HEK293T (cell line): ENCODE results near the gene SSH3.

Experiments used
- CTBP1 ChIP-seq: fragments of 450-650 bp; IDR thresholded peaks from 2 replicates; pipeline ENCODE4 v1.6.1; 2016; ENCODE audit warnings: borderline replicate concordance
- FOXK2 ChIP-seq: fragments of 450-650 bp; IDR thresholded peaks from 2 replicates; pipeline ENCODE4 v1.6.1; 2016; ENCODE audit warnings: mild to moderate bottlenecking
- HDGF ChIP-seq: fragments of 450-650 bp; IDR thresholded peaks from 2 replicates; pipeline ENCODE4 v1.6.1; 2017; ENCODE audit warnings: antibody characterized with exemption, borderline replicate concordance
- NFRKB ChIP-seq: fragments of 450-650 bp; IDR thresholded peaks from 2 replicates; pipeline ENCODE4 v1.6.1; 2016; ENCODE audit warnings: mild to moderate bottlenecking, moderate library complexity
- TARDBP ChIP-seq: fragments of 450-650 bp; IDR thresholded peaks from 2 replicates; pipeline ENCODE4 v1.6.1; 2016
- ZNF384 ChIP-seq: fragments of 450-650 bp; IDR thresholded peaks from 2 replicates; pipeline ENCODE4 v1.6.1; 2016
- TF ChIP-seq, protein P1 (sequence below): fragments of 450-650 bp; IDR thresholded peaks from 2 replicates; pipeline ENCODE4 v1.6.1; 2016

DNA sequence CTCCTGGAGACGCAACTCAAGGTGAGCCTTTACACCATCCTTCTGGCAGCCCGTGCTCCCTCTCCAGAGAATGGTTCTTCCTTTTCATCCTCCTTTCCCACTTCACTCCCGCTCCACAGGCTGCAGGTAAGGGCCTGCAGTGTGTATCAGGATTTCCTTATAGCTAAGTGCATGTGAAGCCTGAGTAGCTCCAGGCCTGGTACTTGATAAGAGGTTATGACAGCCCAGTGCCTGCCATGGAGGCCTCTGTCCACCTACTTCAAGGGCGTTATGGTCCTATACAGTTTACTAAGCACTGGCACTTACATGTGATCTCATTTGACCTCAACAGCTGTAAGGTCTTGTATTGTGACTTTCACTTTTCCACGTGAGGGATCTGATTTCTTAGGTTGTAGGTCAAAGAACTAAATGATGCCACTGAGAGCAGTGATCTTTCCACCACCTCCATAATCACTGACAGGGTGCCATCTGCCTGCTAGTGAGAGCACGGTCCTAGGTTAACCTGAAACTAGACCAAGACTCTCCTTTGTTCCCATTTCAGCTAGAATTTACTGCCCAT lies 18.1 kb downstream of the SSH3 start:
- TF ChIP-seq HDGF (no peak), CTBP1 (no peak), ZNF384 (no peak), NFRKB (no peak), FOXK2 (no peak), TARDBP (no peak)
- TF ChIP-seq, protein P1, sequence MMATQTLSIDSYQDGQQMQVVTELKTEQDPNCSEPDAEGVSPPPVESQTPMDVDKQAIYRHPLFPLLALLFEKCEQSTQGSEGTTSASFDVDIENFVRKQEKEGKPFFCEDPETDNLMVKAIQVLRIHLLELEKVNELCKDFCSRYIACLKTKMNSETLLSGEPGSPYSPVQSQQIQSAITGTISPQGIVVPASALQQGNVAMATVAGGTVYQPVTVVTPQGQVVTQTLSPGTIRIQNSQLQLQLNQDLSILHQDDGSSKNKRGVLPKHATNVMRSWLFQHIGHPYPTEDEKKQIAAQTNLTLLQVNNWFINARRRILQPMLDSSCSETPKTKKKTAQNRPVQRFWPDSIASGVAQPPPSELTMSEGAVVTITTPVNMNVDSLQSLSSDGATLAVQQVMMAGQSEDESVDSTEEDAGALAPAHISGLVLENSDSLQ, result no peak
